PC-9 (cell line): Measurements from ENCODE around the gene CASKIN1. TPM values are rescaled to one million over a fixed set of nuclear protein-coding genes. Genes with fewer than 3 reads are reported as not detected.

Experiments used
- BruUV-seq: library from RNA; stranded (reverse); fragments of 400-500 nt; replicated peaks from 2 replicates; lab custom pipeline; 2021; lab: Mats Ljungman, UMichigan
- CTCF ChIA-PET: fragments of 300-600 bp; sonication (Branson Sonifier 250); formaldehyde crosslinking; loops from one replicate; lab custom pipeline; 2022; ENCODE audit warnings: antibody characterized with exemption; lab: Charles Lee
- POLR2A ChIA-PET: fragments of 300-600 bp; sonication (Branson Sonifier 250); formaldehyde crosslinking; loops from one replicate; lab custom pipeline; 2022; ENCODE audit warnings: antibody characterized with exemption; ENCODE audit not compliant: unreplicated experiment; lab: Charles Lee
- DNase-seq, 2 experiments: peaks; one replicate each; pipeline versions ENCODE4 v3.0.0 to v3.0.0-alpha.2; 2015 to 2022; ENCODE audit warnings: mixed read lengths in 1 of 2
- H2AFZ ChIP-seq: fragments of 200-600 bp; sonication (generic); 2 replicates; pipeline ENCODE4 v1.8.1; 2017; ENCODE audit warnings: antibody characterized with exemption
- H3F3A ChIP-seq: fragments of 200-600 bp; sonication (generic); 2 replicates; pipeline ENCODE4 v1.8.1; 2017; ENCODE audit warnings: antibody characterized with exemption, mild to moderate bottlenecking, low read depth; ENCODE audit not compliant: insufficient read depth
- H3K27ac ChIP-seq: fragments of 200-600 bp; sonication (generic); 2 replicates; pipeline ENCODE4 v1.6.1; 2016; ENCODE audit warnings: mixed run types
- H3K27me3 ChIP-seq: fragments of 200-600 bp; sonication (generic); 2 replicates; pipeline ENCODE4 v1.6.1; 2016; ENCODE audit warnings: low read depth, mixed run types; ENCODE audit not compliant: insufficient read depth
- H3K36me3 ChIP-seq: fragments of 200-600 bp; sonication (generic); 2 replicates; pipeline ENCODE4 v1.6.1; 2016; ENCODE audit warnings: low read depth, mixed run types
- H3K4me1 ChIP-seq: fragments of 200-600 bp; sonication (generic); replicated peaks from 2 replicates; pipeline ENCODE4 v1.6.1; 2016; ENCODE audit warnings: mixed run types; ENCODE audit not compliant: insufficient read depth
- H3K4me2 ChIP-seq: fragments of 200-600 bp; sonication (generic); 2 replicates; pipeline ENCODE4 v1.6.1; 2017; ENCODE audit warnings: mixed run types
- H3K4me3 ChIP-seq: fragments of 200-600 bp; sonication (generic); 2 replicates; pipeline ENCODE4 v1.6.1; 2016; ENCODE audit warnings: mixed run types
- H3K79me2 ChIP-seq: fragments of 200-600 bp; sonication (generic); 2 replicates; pipeline ENCODE4 v1.6.1; 2017; ENCODE audit warnings: low read depth, mixed run types
- H3K9me2 ChIP-seq: fragments of 200-600 bp; sonication (generic); 2 replicates; pipeline ENCODE4 v1.8.1; 2017; ENCODE audit warnings: mild to moderate bottlenecking; ENCODE audit not compliant: insufficient read depth
- H3K9me3 ChIP-seq: fragments of 200-600 bp; sonication (generic); 2 replicates; pipeline ENCODE4 v1.8.1; 2016; ENCODE audit warnings: low read depth; ENCODE audit not compliant: insufficient read depth
- H4K20me1 ChIP-seq: fragments of 200-600 bp; sonication (generic); 2 replicates; pipeline ENCODE4 v1.8.1; 2017; ENCODE audit not compliant: insufficient read depth
- CTCF ChIP-seq: fragments of 200-600 bp; sonication (generic); conservative IDR thresholded peaks from 2 replicates; pipeline ENCODE4 v1.6.1; 2017; ENCODE audit warnings: mixed run types, antibody characterized with exemption, mild to moderate bottlenecking, moderate library complexity
- EZH2 ChIP-seq: fragments of 200-600 bp; sonication (generic); IDR thresholded peaks from 2 replicates; pipeline ENCODE4 v1.8.0; 2017; ENCODE audit warnings: antibody characterized with exemption, low read depth
- intact Hi-C: fragments of 100-400 bp; cut with micrococcal nuclease; formaldehyde crosslinking; loops from one replicate; pipeline ENCODE4 v1.10.0; 2022; ENCODE audit not compliant: unreplicated experiment
- total RNA-seq: library from RNA; stranded (reverse); gene quantifications from 2 replicates; pipeline ENCODE4 v1.2.3, GENCODE V29; 2021

Gene CASKIN1
- total RNA-seq, 1 experiment from 2014 or later, result 2.1 TPM

GRCh38 chr16:2198283-2198682 lies 1.9 kb upstream of the CASKIN1 start:
- peaks cover 35% of the 10 kb centered on the region for H3K27me3 ChIP-seq
- H3K4me2 ChIP-seq, result no peak overlapping the region
- BruUV-seq, result no TSS peak
- POLR2A ChIA-PET, result no interaction called here
- H3K9me2 ChIP-seq, result no peaks in the 10 kb centered on the region
- CTCF ChIA-PET, result no interaction called here
- no peak for DNase-seq
- no peaks in the 10 kb centered on the region for H3K9me3 ChIP-seq
- intact Hi-C loops, result loop anchor here (5.0 kb wide), 1 partner anchor 304 kb away; no protein-coding TSS in a partner anchor
- no peak overlapping the region for H3K27ac ChIP-seq
- no peak overlapping the region for H3K4me3 ChIP-seq
- no peaks in the 10 kb centered on the region for H4K20me1 ChIP-seq
- no peaks in the 10 kb centered on the region for H3K36me3 ChIP-seq
- no peaks in the 10 kb centered on the region for H3K79me2 ChIP-seq
- peaks cover 12% of the 10 kb centered on the region; the same call in 1 of the 2 replicates for H3F3A ChIP-seq
- TF ChIP-seq CTCF (no peak), EZH2 (no peak)
- no peaks in the 10 kb centered on the region for H3K4me1 ChIP-seq
- H2AFZ ChIP-seq, result no peak overlapping the region

DNA sequence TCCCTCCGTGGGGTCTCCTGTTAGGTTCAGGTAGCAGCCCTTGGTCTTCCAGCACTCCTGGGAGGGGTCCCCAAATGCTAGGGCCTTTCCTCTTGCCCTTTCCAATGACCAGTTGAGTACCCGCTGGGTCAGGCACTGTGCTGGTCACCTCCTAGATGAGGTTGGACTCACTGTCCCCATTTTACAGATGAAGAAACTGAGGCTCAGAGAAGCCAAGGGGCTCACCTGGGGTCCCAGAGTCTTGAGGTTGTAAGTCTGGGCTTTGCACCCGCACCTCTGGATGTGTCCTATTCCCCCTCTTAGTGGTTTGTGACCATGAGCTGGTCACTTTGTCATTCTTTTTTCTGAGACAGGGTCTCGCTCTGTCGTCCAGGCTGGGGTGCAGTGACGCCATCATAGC lies 1.4 kb upstream of the CASKIN1 start:
- Histone ChIP-seq H3F3A (peaks cover 12% of the 10 kb centered on the region; the same call in 1 of the 2 replicates), H3K4me2 (no peak overlapping the region), H3K79me2 (no peaks in the 10 kb centered on the region), H4K20me1 (no peaks in the 10 kb centered on the region), H3K36me3 (no peaks in the 10 kb centered on the region), H3K9me3 (no peaks in the 10 kb centered on the region), H2AFZ (no peak overlapping the region), H3K27ac (no peak overlapping the region), H3K4me3 (no peak overlapping the region), H3K27me3 (peaks cover 35% of the 10 kb centered on the region), H3K9me2 (no peaks in the 10 kb centered on the region), H3K4me1 (no peaks in the 10 kb centered on the region)
- intact Hi-C loops, result loop anchor here (5.0 kb wide), 1 partner anchor 305 kb away; no protein-coding TSS in a partner anchor
- no TSS peak for BruUV-seq
- TF ChIP-seq CTCF (no peak), EZH2 (no peak)
- no peak for DNase-seq
- POLR2A ChIA-PET, result no interaction called here
- CTCF ChIA-PET, result interaction anchor here (0.6 kb wide), 1 partner anchor 46 kb away, joined by 22 read pairs; no protein-coding TSS in a partner anchor

DNA sequence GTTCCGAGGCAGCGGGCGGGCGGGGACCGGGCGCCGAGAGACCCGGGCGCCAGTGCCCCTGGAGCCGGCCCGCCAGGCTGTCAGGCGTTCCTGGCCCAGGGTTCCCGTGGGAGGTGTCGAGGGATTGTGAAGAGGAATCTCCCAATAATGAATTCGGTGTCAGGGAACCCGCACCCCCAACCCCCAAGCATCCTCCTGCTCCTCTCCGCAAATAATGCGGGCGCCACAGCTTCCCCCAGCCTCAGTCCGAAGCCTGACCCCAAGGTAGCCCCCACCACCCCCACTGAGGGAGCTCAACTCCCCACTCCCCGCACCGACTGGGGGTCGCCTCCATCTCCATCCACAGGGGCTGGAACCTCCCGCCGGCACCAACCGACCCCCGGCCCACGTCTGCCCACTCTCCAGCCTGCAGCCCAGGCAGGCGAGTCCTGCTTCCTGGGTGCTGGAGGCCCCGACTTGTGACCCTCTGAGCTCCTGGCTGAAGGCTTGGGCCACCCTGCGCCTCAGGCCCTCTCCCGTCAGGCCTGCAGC lies 641 bp upstream of the CASKIN1 start:
- Histone ChIP-seq H3K36me3 (no peaks in the 10 kb centered on the region), H3K9me2 (no peaks in the 10 kb centered on the region), H3K79me2 (no peaks in the 10 kb centered on the region), H3F3A (peaks cover 12% of the 10 kb centered on the region; the same call in 1 of the 2 replicates), H3K4me1 (no peaks in the 10 kb centered on the region), H2AFZ (no peak overlapping the region), H3K9me3 (no peaks in the 10 kb centered on the region), H3K27me3 (peaks cover 35% of the 10 kb centered on the region), H3K4me3 (no peak overlapping the region), H3K4me2 (no peak overlapping the region; the same call in 1 of the 2 replicates), H3K27ac (no peak overlapping the region), H4K20me1 (no peaks in the 10 kb centered on the region)
- BruUV-seq, result no TSS peak
- ChIA-PET POLR2A (no interaction called here), CTCF (no interaction called here)
- no peak for DNase-seq
- intact Hi-C loops, result loop anchor here (5.0 kb wide), 1 partner anchor 305 kb away; no protein-coding TSS in a partner anchor
- TF ChIP-seq EZH2, result no peak
- TF ChIP-seq CTCF, result no peak
